HepG2 (cell line): Measurements from ENCODE around the gene BAZ1A. TPM values are rescaled to one million over a fixed set of nuclear protein-coding genes. Genes with fewer than 3 reads are reported as not detected.
A peak's percentile ranks its signal among the peaks of the same experiment; 100 is the strongest.

Source experiments
- HHEX ChIP-seq: IDR thresholded peaks from 2 replicates; pipeline ENCODE4 v1.6.1; 2016; ENCODE audit warnings: control low read depth
- HOXA5 ChIP-seq: sonication (generic); formaldehyde crosslinking; IDR thresholded peaks from 2 replicates; pipeline ENCODE4 v1.4.0; 2020; ENCODE audit warnings: missing genetic modification reagents
- LCORL ChIP-seq, 2 experiments: fragments of 450-650 bp in 1 of 2; sonication (generic) in 1 of 2; formaldehyde crosslinking in 1 of 2; IDR thresholded peaks; 2 replicates each; pipeline versions ENCODE4 v1.5.0 to v1.6.1; 2017 to 2020; ENCODE audit warnings: antibody characterized with exemption in 1 of 2, missing genetic modification reagents in 1 of 2
- MTF1 ChIP-seq: sonication (generic); formaldehyde crosslinking; IDR thresholded peaks from 2 replicates; pipeline ENCODE4 v1.5.0; 2020; ENCODE audit warnings: missing genetic modification reagents
- PPARG ChIP-seq: conservative IDR thresholded peaks from 2 replicates; pipeline ENCODE4 v1.6.1; 2016; ENCODE audit warnings: missing biosample characterization, missing genetic modification reagents
- RAD51 ChIP-seq: fragments of 450-650 bp; IDR thresholded peaks from 2 replicates; pipeline ENCODE4 v1.6.1; 2016; ENCODE audit warnings: borderline replicate concordance
- ZNF550 ChIP-seq: sonication (generic); formaldehyde crosslinking; IDR thresholded peaks from 2 replicates; pipeline ENCODE4 v1.4.0; 2020; ENCODE audit warnings: mild to moderate bottlenecking, missing genetic modification reagents, borderline replicate concordance
- ZNF629 ChIP-seq: sonication (generic); formaldehyde crosslinking; conservative IDR thresholded peaks from 2 replicates; pipeline ENCODE4 v1.5.0; 2020; ENCODE audit warnings: missing genetic modification reagents
- ZNF883 ChIP-seq: sonication (generic); formaldehyde crosslinking; IDR thresholded peaks from 2 replicates; pipeline ENCODE4 v1.5.1; 2020; ENCODE audit warnings: mild to moderate bottlenecking, missing genetic modification reagents; ENCODE audit errors: not compliant biosample characterization
- polyA plus RNA-seq, 8 experiments: library from polyadenylated mRNA; depleted of rRNA in 3 of 8; stranded (reverse) in 7 of 8; unstranded in 1 of 8; fragments of >200 nt; fragmentation: Illumina TruSeq in 4 of 8; extraction: Trizol in 4 of 8; gene quantifications; 2 replicates each; pipeline versions ENCODE4 v1.2.1 to v1.2.3, GENCODE V29; 2011 to 2016; ENCODE audit warnings: low read depth in 4 of 8, missing spikeins in 1 of 8, mixed read lengths in 1 of 8; ENCODE audit not compliant: insufficient read depth in 1 of 8
- total RNA-seq, 5 experiments: library from RNA; depleted of rRNA; stranded (reverse); fragments of >200 nt; fragmentation: Illumina TruSeq; extraction: Trizol; gene quantifications; 2 replicates each; pipeline ENCODE4 v1.2.3, GENCODE V29; 2016; ENCODE audit warnings: low read depth in 1 of 5
- TF ChIP-seq, protein P1 (sequence below): sonication (generic); formaldehyde crosslinking; IDR thresholded peaks from 2 replicates; pipeline ENCODE4 v1.4.0; 2020; ENCODE audit warnings: missing genetic modification reagents
- TF ChIP-seq, protein P2 (sequence below): sonication (generic); formaldehyde crosslinking; IDR thresholded peaks from 2 replicates; pipeline ENCODE4 v1.9.0; 2021; ENCODE audit warnings: missing genetic modification reagents, mild to moderate bottlenecking, borderline replicate concordance
- TF ChIP-seq, protein P3 (sequence below): sonication (generic); formaldehyde crosslinking; IDR thresholded peaks from 2 replicates; pipeline ENCODE4 v1.5.1; 2020; ENCODE audit warnings: missing genetic modification reagents, mild to moderate bottlenecking, borderline replicate concordance
- TF ChIP-seq, protein P4 (sequence below): IDR thresholded peaks from 2 replicates; pipeline ENCODE4 v1.6.1; 2016
- TF ChIP-seq, protein P5 (sequence below): sonication (generic); formaldehyde crosslinking; IDR thresholded peaks from 2 replicates; pipeline ENCODE4 v1.5.0; 2020; ENCODE audit warnings: missing genetic modification reagents
- TF ChIP-seq, protein P6 (sequence below): sonication (generic); formaldehyde crosslinking; IDR thresholded peaks from 2 replicates; pipeline ENCODE4 v1.8.0; 2022; ENCODE audit warnings: mild to moderate bottlenecking, missing genetic modification reagents
- TF ChIP-seq, protein P7 (sequence below): sonication (generic); formaldehyde crosslinking; IDR thresholded peaks from 2 replicates; pipeline ENCODE4 v1.4.0; 2020; ENCODE audit warnings: missing genetic modification reagents, low read depth, mild to moderate bottlenecking, borderline replicate concordance

Gene BAZ1A
- total and polyA plus RNA-seq, 2 of the 13 experiments (the other 11 are each of a cell fraction or from before 2014, with no cell fraction given), result 20.9 to 56.8 TPM

DNA sequence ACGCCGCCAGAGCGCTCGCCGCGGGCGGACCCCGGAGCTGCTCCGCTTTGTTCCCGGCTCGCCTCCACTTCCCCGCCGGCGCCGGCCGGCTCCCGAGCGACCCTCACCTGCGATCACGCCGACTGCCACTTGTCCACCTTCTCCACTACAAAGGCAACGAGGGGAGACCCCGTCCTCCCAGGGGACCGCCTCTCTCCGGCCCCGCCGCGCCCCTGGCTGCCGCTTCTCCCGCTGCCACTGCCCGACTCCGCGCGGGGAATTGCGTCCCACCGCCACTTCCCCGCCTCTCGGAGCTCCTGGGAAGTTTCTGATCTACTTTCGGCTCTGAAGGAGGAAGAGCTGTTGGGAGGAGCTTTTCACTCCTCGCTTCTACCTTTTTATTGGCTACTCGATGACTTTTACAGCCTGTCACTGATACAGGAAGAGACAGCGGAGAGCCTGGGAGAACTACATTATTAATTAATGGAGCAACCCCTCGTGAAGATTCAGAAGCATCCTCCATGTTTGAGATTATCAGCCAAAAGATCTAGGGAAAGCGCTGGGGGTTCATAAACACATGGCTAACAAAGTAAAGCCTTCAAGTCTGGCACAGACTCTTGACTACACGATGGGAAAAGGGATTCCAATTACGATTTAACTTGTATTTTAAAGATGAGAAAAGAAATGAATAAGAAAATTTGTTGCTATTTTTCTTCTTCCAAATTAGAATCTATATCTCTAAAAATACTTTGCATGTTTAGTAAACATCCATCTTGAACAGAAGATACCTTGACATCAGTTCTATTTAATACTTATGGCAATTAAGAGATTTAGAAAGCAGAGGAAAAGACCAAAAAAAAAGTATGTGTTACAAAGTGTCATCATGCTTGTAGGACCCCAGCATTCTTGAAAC, at the start of gene BAZ1A (continued):
- TF ChIP-seq, protein P1, sequence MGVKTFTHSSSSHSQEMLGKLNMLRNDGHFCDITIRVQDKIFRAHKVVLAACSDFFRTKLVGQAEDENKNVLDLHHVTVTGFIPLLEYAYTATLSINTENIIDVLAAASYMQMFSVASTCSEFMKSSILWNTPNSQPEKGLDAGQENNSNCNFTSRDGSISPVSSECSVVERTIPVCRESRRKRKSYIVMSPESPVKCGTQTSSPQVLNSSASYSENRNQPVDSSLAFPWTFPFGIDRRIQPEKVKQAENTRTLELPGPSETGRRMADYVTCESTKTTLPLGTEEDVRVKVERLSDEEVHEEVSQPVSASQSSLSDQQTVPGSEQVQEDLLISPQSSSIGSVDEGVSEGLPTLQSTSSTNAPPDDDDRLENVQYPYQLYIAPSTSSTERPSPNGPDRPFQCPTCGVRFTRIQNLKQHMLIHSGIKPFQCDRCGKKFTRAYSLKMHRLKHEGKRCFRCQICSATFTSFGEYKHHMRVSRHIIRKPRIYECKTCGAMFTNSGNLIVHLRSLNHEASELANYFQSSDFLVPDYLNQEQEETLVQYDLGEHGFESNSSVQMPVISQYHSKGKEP (CRISPR knock-in tag), result peak; percentile 86; the same call in 1 of the 2 replicates
- TF ChIP-seq, protein P2, sequence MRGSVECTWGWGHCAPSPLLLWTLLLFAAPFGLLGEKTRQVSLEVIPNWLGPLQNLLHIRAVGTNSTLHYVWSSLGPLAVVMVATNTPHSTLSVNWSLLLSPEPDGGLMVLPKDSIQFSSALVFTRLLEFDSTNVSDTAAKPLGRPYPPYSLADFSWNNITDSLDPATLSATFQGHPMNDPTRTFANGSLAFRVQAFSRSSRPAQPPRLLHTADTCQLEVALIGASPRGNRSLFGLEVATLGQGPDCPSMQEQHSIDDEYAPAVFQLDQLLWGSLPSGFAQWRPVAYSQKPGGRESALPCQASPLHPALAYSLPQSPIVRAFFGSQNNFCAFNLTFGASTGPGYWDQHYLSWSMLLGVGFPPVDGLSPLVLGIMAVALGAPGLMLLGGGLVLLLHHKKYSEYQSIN (CRISPR knock-in tag), result no peak
- TF ChIP-seq ZNF883, result peak; percentile 46
- TF ChIP-seq, protein P3, sequence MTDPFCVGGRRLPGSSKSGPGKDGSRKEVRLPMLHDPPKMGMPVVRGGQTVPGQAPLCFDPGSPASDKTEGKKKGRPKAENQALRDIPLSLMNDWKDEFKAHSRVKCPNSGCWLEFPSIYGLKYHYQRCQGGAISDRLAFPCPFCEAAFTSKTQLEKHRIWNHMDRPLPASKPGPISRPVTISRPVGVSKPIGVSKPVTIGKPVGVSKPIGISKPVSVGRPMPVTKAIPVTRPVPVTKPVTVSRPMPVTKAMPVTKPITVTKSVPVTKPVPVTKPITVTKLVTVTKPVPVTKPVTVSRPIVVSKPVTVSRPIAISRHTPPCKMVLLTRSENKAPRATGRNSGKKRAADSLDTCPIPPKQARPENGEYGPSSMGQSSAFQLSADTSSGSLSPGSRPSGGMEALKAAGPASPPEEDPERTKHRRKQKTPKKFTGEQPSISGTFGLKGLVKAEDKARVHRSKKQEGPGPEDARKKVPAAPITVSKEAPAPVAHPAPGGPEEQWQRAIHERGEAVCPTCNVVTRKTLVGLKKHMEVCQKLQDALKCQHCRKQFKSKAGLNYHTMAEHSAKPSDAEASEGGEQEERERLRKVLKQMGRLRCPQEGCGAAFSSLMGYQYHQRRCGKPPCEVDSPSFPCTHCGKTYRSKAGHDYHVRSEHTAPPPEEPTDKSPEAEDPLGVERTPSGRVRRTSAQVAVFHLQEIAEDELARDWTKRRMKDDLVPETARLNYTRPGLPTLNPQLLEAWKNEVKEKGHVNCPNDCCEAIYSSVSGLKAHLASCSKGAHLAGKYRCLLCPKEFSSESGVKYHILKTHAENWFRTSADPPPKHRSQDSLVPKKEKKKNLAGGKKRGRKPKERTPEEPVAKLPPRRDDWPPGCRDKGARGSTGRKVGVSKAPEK (CRISPR knock-in tag), result peak; percentile 84; the same call in 1 of the 2 replicates
- TF ChIP-seq ZNF550, result no peak; the same call in 1 of the 2 replicates
- TF ChIP-seq RAD51, result no peak
- TF ChIP-seq, protein P4, sequence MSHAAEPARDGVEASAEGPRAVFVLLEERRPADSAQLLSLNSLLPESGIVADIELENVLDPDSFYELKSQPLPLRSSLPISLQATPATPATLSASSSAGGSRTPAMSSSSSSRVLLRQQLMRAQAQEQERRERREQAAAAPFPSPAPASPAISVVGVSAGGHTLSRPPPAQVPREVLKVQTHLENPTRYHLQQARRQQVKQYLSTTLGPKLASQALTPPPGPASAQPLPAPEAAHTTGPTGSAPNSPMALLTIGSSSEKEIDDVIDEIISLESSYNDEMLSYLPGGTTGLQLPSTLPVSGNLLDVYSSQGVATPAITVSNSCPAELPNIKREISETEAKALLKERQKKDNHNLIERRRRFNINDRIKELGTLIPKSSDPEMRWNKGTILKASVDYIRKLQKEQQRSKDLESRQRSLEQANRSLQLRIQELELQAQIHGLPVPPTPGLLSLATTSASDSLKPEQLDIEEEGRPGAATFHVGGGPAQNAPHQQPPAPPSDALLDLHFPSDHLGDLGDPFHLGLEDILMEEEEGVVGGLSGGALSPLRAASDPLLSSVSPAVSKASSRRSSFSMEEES (CRISPR knock-in tag), result 0 out of 2 replicates have a peak, but pooled peaks have one; percentile 45
- peak; percentile 95; the same call in 1 of the 2 replicates for TF ChIP-seq HOXA5
- TF ChIP-seq, protein P5, sequence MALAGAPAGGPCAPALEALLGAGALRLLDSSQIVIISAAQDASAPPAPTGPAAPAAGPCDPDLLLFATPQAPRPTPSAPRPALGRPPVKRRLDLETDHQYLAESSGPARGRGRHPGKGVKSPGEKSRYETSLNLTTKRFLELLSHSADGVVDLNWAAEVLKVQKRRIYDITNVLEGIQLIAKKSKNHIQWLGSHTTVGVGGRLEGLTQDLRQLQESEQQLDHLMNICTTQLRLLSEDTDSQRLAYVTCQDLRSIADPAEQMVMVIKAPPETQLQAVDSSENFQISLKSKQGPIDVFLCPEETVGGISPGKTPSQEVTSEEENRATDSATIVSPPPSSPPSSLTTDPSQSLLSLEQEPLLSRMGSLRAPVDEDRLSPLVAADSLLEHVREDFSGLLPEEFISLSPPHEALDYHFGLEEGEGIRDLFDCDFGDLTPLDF, result peak; percentile 46
- no peak for TF ChIP-seq ZNF629 (CRISPR knock-in tag)
- TF ChIP-seq PPARG (CRISPR knock-in tag), result peak; percentile 82
- TF ChIP-seq MTF1 (CRISPR knock-in tag), result no peak
- TF ChIP-seq LCORL (IDR thresholded peaks at IDR 0.05), result no peak
- TF ChIP-seq LCORL (CRISPR knock-in tag; IDR thresholded peaks at IDR 0.05), result no peak
- TF ChIP-seq, protein P6, sequence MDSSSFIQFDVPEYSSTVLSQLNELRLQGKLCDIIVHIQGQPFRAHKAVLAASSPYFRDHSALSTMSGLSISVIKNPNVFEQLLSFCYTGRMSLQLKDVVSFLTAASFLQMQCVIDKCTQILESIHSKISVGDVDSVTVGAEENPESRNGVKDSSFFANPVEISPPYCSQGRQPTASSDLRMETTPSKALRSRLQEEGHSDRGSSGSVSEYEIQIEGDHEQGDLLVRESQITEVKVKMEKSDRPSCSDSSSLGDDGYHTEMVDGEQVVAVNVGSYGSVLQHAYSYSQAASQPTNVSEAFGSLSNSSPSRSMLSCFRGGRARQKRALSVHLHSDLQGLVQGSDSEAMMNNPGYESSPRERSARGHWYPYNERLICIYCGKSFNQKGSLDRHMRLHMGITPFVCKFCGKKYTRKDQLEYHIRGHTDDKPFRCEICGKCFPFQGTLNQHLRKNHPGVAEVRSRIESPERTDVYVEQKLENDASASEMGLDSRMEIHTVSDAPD (CRISPR knock-in tag), result 0 out of 2 replicates have a peak, but pooled peaks have one; percentile 52
- TF ChIP-seq, protein P7, sequence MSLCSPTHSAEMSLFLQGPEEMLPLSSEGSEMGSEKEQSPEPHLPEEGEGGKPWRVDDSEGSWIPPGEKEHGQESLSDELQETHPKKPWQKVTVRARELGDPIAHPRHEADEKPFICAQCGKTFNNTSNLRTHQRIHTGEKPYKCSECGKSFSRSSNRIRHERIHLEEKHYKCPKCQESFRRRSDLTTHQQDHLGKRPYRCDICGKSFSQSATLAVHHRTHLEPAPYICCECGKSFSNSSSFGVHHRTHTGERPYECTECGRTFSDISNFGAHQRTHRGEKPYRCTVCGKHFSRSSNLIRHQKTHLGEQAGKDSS, result peak; percentile 92
- no peak for TF ChIP-seq HHEX
